ENCODE data around the gene BASP1. TPM values are rescaled to one million over a fixed set of nuclear protein-coding genes. Genes with fewer than 3 reads are reported as not detected.

Gene BASP1
- total RNA-seq, 5 donors from 2014 or later (not counting 1 experiment from before 2014, with no cell fraction given) = 0.47 to 4.6 (median 2.2) TPM

GRCh38 chr5:17252543-17252942 lies 35.1 kb downstream of the BASP1 start:
- H3K36me3 Mint-ChIP-seq = no peaks in the 10 kb centered on the region
- ATAC-seq (replicated peaks in 1 of 4) (no peak), DNase-seq (no peak)
- no peak overlapping the region for H3K27ac Mint-ChIP-seq
- Histone ChIP-seq H3K4me1 (ENCODE audit: control insufficient read depth in 1 of 2, extremely low read depth in 1 of 2, insufficient read depth in 2 of 2, low read length in 2 of 2) (no peaks in the 10 kb centered on the region), H3K36me3 (ENCODE audit: control insufficient read depth in 2 of 2, extremely low read depth in 1 of 2, insufficient read depth in 1 of 2, low read length in 1 of 2) (no peaks in the 10 kb centered on the region), H3K9me3 (no peaks in the 10 kb centered on the region), H3K4me3 (ENCODE audit: control insufficient read depth in 1 of 2, extremely low read depth in 1 of 2, low read length in 1 of 2) (no peak overlapping the region), H3K27me3 (replicated peaks in 1 of 2; ENCODE audit: control insufficient read depth in 2 of 2, extremely low read depth in 1 of 2, insufficient read depth in 2 of 2, low read length in 1 of 2) (no peaks in the 10 kb centered on the region), H3K27ac (ENCODE audit: low read length) (no peak overlapping the region)
- peaks cover 0 to 8% of the 10 kb centered on the region in 2 donors for H3K27me3 Mint-ChIP-seq
- no peaks in the 10 kb centered on the region for H3K4me1 Mint-ChIP-seq
- no CpG with 5 or more reads among the region's 1 CpG for WGBS (ENCODE audit: insufficient coverage)
- peaks cover 0 to 14% (median 0%) of the 10 kb centered on the region in 3 donors for H3K9me3 Mint-ChIP-seq
- POLR2A ChIA-PET = no interaction called here
- no peak overlapping the region for H3K4me3 Mint-ChIP-seq
- CTCF ChIA-PET = interaction anchor here in 1 of 2 donors (0.6 kb wide), 1 partner anchor 796 kb away, joined by 4 read pairs; no protein-coding TSS in a partner anchor

GRCh38 chr5:17255471-17256021 lies 38.1 kb downstream of the BASP1 start:
- POLR2A ChIA-PET = interaction anchor here in 1 of 2 donors (0.6 kb wide), 1 partner anchor 20 kb away, joined by 4 read pairs; no protein-coding TSS in a partner anchor
- no peaks in the 10 kb centered on the region for H3K36me3 Mint-ChIP-seq
- ATAC-seq (replicated peaks in 1 of 4) (no peak), DNase-seq (peak in 2 of 35 experiments; percentile 0 to 16)
- H3K4me1 Mint-ChIP-seq = no peaks in the 10 kb centered on the region
- Histone ChIP-seq H3K9me3 (no peaks in the 10 kb centered on the region), H3K4me1 (ENCODE audit: control insufficient read depth in 1 of 2, extremely low read depth in 1 of 2, insufficient read depth in 2 of 2, low read length in 2 of 2) (no peaks in the 10 kb centered on the region), H3K27ac (ENCODE audit: low read length) (no peak overlapping the region), H3K36me3 (ENCODE audit: control insufficient read depth in 2 of 2, extremely low read depth in 1 of 2, insufficient read depth in 1 of 2, low read length in 1 of 2) (no peaks in the 10 kb centered on the region), H3K27me3 (replicated peaks in 1 of 2; ENCODE audit: control insufficient read depth in 2 of 2, extremely low read depth in 1 of 2, insufficient read depth in 2 of 2, low read length in 1 of 2) (no peaks in the 10 kb centered on the region), H3K4me3 (ENCODE audit: control insufficient read depth in 1 of 2, extremely low read depth in 1 of 2, low read length in 1 of 2) (no peak overlapping the region)
- WGBS (ENCODE audit: insufficient coverage) = no CpG with 5 or more reads among the region's 6 CpGs
- H3K27me3 Mint-ChIP-seq = peaks cover 0 to 8% of the 10 kb centered on the region in 2 donors
- peaks cover 0 to 11% (median 9%) of the 10 kb centered on the region in 3 donors for H3K9me3 Mint-ChIP-seq
- no peak overlapping the region for H3K27ac Mint-ChIP-seq
- H3K4me3 Mint-ChIP-seq = no peak overlapping the region
- CTCF ChIA-PET = no interaction called here

- no peak for ATAC-seq (replicated peaks in 1 of 4)
- WGBS (ENCODE audit: insufficient coverage) = 67% methylated on average over 2 of the region's 3 CpGs
These were observed 38.7 kb downstream of the BASP1 start for GRCh38 chr5:17256171-17256570.

GRCh38 chr5:17256839-17257238 lies 39.4 kb downstream of the BASP1 start:
- POLR2A ChIA-PET = no interaction called here
- H3K36me3 Mint-ChIP-seq = no peaks in the 10 kb centered on the region
- Histone ChIP-seq H3K4me3 (ENCODE audit: control insufficient read depth in 1 of 2, extremely low read depth in 1 of 2, low read length in 1 of 2) (no peak overlapping the region), H3K4me1 (ENCODE audit: control insufficient read depth in 1 of 2, extremely low read depth in 1 of 2, insufficient read depth in 2 of 2, low read length in 2 of 2) (no peaks in the 10 kb centered on the region), H3K27ac (ENCODE audit: low read length) (no peak overlapping the region), H3K27me3 (replicated peaks in 1 of 2; ENCODE audit: control insufficient read depth in 2 of 2, extremely low read depth in 1 of 2, insufficient read depth in 2 of 2, low read length in 1 of 2) (no peaks in the 10 kb centered on the region), H3K9me3 (no peaks in the 10 kb centered on the region), H3K36me3 (ENCODE audit: control insufficient read depth in 2 of 2, extremely low read depth in 1 of 2, insufficient read depth in 1 of 2, low read length in 1 of 2) (no peaks in the 10 kb centered on the region)
- CTCF ChIA-PET = no interaction called here
- ATAC-seq (replicated peaks in 1 of 4) (no peak), DNase-seq (no peak)
- H3K4me1 Mint-ChIP-seq = no peaks in the 10 kb centered on the region
- H3K9me3 Mint-ChIP-seq = peaks cover 0 to 11% (median 6%) of the 10 kb centered on the region in 3 donors
- H3K4me3 Mint-ChIP-seq = no peak overlapping the region
- H3K27ac Mint-ChIP-seq = no peak overlapping the region
- H3K27me3 Mint-ChIP-seq = peaks cover 0 to 3% of the 10 kb centered on the region in 2 donors

More at GRCh38 chr5:17256171-17256570, 38.7 kb downstream of the BASP1 start:
- no peaks in the 10 kb centered on the region for H3K4me1 ChIP-seq (ENCODE audit: control insufficient read depth in 1 of 2, extremely low read depth in 1 of 2, insufficient read depth in 2 of 2, low read length in 2 of 2)
- Mint-ChIP-seq H3K9me3 (peaks cover 0 to 11% (median 11%) of the 10 kb centered on the region in 3 donors), H3K4me3 (no peak overlapping the region), H3K4me1 (no peaks in the 10 kb centered on the region), H3K27me3 (peaks cover 0 to 8% of the 10 kb centered on the region in 2 donors), H3K27ac (no peak overlapping the region), H3K36me3 (no peaks in the 10 kb centered on the region)
- H3K27ac ChIP-seq (ENCODE audit: low read length) = no peak overlapping the region
- H3K9me3 ChIP-seq = no peaks in the 10 kb centered on the region
- ChIA-PET POLR2A (no interaction called here), CTCF (no interaction called here)
- no peaks in the 10 kb centered on the region for H3K36me3 ChIP-seq (ENCODE audit: control insufficient read depth in 2 of 2, extremely low read depth in 1 of 2, insufficient read depth in 1 of 2, low read length in 1 of 2)
- H3K27me3 ChIP-seq (replicated peaks in 1 of 2; ENCODE audit: control insufficient read depth in 2 of 2, extremely low read depth in 1 of 2, insufficient read depth in 2 of 2, low read length in 1 of 2) = no peaks in the 10 kb centered on the region
- no peak overlapping the region for H3K4me3 ChIP-seq (ENCODE audit: control insufficient read depth in 1 of 2, extremely low read depth in 1 of 2, low read length in 1 of 2)
- DNase-seq = no peak

GRCh38 chr5:17257705-17258273 lies 40.4 kb downstream of the BASP1 start:
- Mint-ChIP-seq H3K9me3 (peaks cover 0 to 16% (median 3%) of the 10 kb centered on the region in 3 donors), H3K27me3 (peaks cover 0 to 3% of the 10 kb centered on the region in 2 donors), H3K4me3 (no peak overlapping the region), H3K27ac (no peak overlapping the region), H3K36me3 (no peaks in the 10 kb centered on the region), H3K4me1 (no peaks in the 10 kb centered on the region)
- ATAC-seq (replicated peaks in 1 of 4) (no peak), DNase-seq (no peak)
- no peaks in the 10 kb centered on the region for H3K9me3 ChIP-seq
- no peaks in the 10 kb centered on the region for H3K36me3 ChIP-seq (ENCODE audit: control insufficient read depth in 2 of 2, extremely low read depth in 1 of 2, insufficient read depth in 1 of 2, low read length in 1 of 2)
- 69% methylated on average over 4 of the region's 5 CpGs for WGBS (ENCODE audit: insufficient coverage)
- H3K4me3 ChIP-seq (ENCODE audit: control insufficient read depth in 1 of 2, extremely low read depth in 1 of 2, low read length in 1 of 2) = no peak overlapping the region
- ChIA-PET POLR2A (interaction anchor here in 1 of 2 donors (0.6 kb wide), 1 partner anchor 128 kb away, joined by 5 read pairs; no protein-coding TSS in a partner anchor), CTCF (no interaction called here)
- H3K4me1 ChIP-seq (ENCODE audit: control insufficient read depth in 1 of 2, extremely low read depth in 1 of 2, insufficient read depth in 2 of 2, low read length in 2 of 2) = no peaks in the 10 kb centered on the region
- H3K27ac ChIP-seq (ENCODE audit: low read length) = no peak overlapping the region
- no peaks in the 10 kb centered on the region for H3K27me3 ChIP-seq (replicated peaks in 1 of 2; ENCODE audit: control insufficient read depth in 2 of 2, extremely low read depth in 1 of 2, insufficient read depth in 2 of 2, low read length in 1 of 2)

GRCh38 chr5:17258431-17258830 lies 41.0 kb downstream of the BASP1 start:
- DNase-seq (no peak), ATAC-seq (replicated peaks in 1 of 4) (no peak)
- no peak overlapping the region for H3K27ac Mint-ChIP-seq
- H3K4me1 Mint-ChIP-seq = no peaks in the 10 kb centered on the region
- Histone ChIP-seq H3K9me3 (no peaks in the 10 kb centered on the region), H3K27me3 (replicated peaks in 1 of 2; ENCODE audit: control insufficient read depth in 2 of 2, extremely low read depth in 1 of 2, insufficient read depth in 2 of 2, low read length in 1 of 2) (no peaks in the 10 kb centered on the region), H3K36me3 (ENCODE audit: control insufficient read depth in 2 of 2, extremely low read depth in 1 of 2, insufficient read depth in 1 of 2, low read length in 1 of 2) (no peaks in the 10 kb centered on the region), H3K27ac (ENCODE audit: low read length) (no peak overlapping the region), H3K4me3 (ENCODE audit: control insufficient read depth in 1 of 2, extremely low read depth in 1 of 2, low read length in 1 of 2) (no peak overlapping the region), H3K4me1 (ENCODE audit: control insufficient read depth in 1 of 2, extremely low read depth in 1 of 2, insufficient read depth in 2 of 2, low read length in 2 of 2) (no peaks in the 10 kb centered on the region)
- 86% methylated on average over 1 of the region's 2 CpGs for WGBS (ENCODE audit: insufficient coverage)
- H3K4me3 Mint-ChIP-seq = no peak overlapping the region
- CTCF ChIA-PET = no interaction called here
- POLR2A ChIA-PET = no interaction called here
- H3K9me3 Mint-ChIP-seq = peaks cover 0 to 16% (median 2%) of the 10 kb centered on the region in 3 donors
- peaks cover 0 to 2% of the 10 kb centered on the region in 2 donors for H3K27me3 Mint-ChIP-seq
- H3K36me3 Mint-ChIP-seq = no peaks in the 10 kb centered on the region

All from T-cell (primary cell).